ENCODE data around the gene MINDY4.

Gene MINDY4

GRCh38 chr7:30900803-30901362 lies 129.7 kb downstream of the MINDY4 start:
- Histone ChIP-seq H2BK12ac (ENCODE audit: low read length) (no peak overlapping the region), H3K27ac (replicated peaks; ENCODE audit: low read length) (no peak overlapping the region), H3K79me1 (ENCODE audit: low read depth, low read length) (no peaks in the 10 kb centered on the region), H3K14ac (ENCODE audit: low read length) (no peak overlapping the region), H3K4ac (ENCODE audit: low read length) (no peak overlapping the region), H2AK5ac (ENCODE audit: low read depth, low read length) (peak overlapping the region; percentile 21), H4K8ac (ENCODE audit: low read depth, low read length) (no peak overlapping the region), H3K9me3 (replicated peaks in 1 of 2; ENCODE audit: control insufficient read depth in 2 of 2, insufficient read depth in 1 of 2, low read depth in 1 of 2, low read length in 2 of 2) (no peaks in the 10 kb centered on the region), H3K4me3 (ENCODE audit: low read length in 2 of 2) (no peak overlapping the region), H2AFZ (ENCODE audit: low read length) (no peak overlapping the region), H3K4me1 (ENCODE audit: control insufficient read depth in 2 of 2, insufficient read depth in 1 of 2, low read depth in 1 of 2, low read length in 2 of 2) (peaks cover 0 to 4% of the 10 kb centered on the region in 2 donors), H3K9ac (ENCODE audit: low read depth, low read length, poor library complexity) (no peak overlapping the region), H3K36me3 (replicated peaks in 1 of 2; ENCODE audit: control insufficient read depth in 2 of 2, insufficient read depth in 2 of 2, low read length in 2 of 2) (no peaks in the 10 kb centered on the region), H3K27me3 (ENCODE audit: control insufficient read depth in 3 of 3, insufficient read depth in 3 of 3, low read depth in 1 of 3, low read length in 3 of 3) (peaks cover 0 to 5% (median 0%) of the 10 kb centered on the region in 3 experiments), H2BK5ac (ENCODE audit: low read length) (no peak overlapping the region), H3K18ac (ENCODE audit: low read length) (peak overlapping the region; percentile 23), H3K4me2 (ENCODE audit: insufficient read depth, low read length, poor library complexity, severe bottlenecking) (no peak overlapping the region), H3K23ac (ENCODE audit: low read depth, low read length, poor library complexity) (no peak overlapping the region), H2BK15ac (ENCODE audit: low read length) (no peak overlapping the region), H4K91ac (ENCODE audit: low read depth, low read length, poor library complexity) (no peak overlapping the region), H2BK120ac (ENCODE audit: low read depth, low read length) (no peak overlapping the region)
- WGBS, 2 donors (ENCODE audit: extremely low coverage in 2 of 2, insufficient read length in 2 of 2, insufficient replicate concordance in 1 of 2), result no CpG with 5 or more reads among the region's 11 CpGs
- DNase-seq (ENCODE audit: low spot score), result no peak

- Histone ChIP-seq H3K9ac (ENCODE audit: low read depth, low read length, poor library complexity) (no peak overlapping the region), H3K4ac (ENCODE audit: low read length) (no peak overlapping the region), H2BK5ac (ENCODE audit: low read length) (no peak overlapping the region), H3K18ac (ENCODE audit: low read length) (no peak overlapping the region), H4K91ac (ENCODE audit: low read depth, low read length, poor library complexity) (no peak overlapping the region), H2AK5ac (ENCODE audit: low read depth, low read length) (no peak overlapping the region), H3K4me3 (ENCODE audit: low read length in 2 of 2) (no peak overlapping the region), H3K9me3 (replicated peaks in 1 of 2; ENCODE audit: control insufficient read depth in 2 of 2, insufficient read depth in 1 of 2, low read depth in 1 of 2, low read length in 2 of 2) (no peaks in the 10 kb centered on the region), H2BK120ac (ENCODE audit: low read depth, low read length) (no peak overlapping the region), H3K27ac (replicated peaks; ENCODE audit: low read length) (no peak overlapping the region), H4K8ac (ENCODE audit: low read depth, low read length) (no peak overlapping the region), H3K14ac (ENCODE audit: low read length) (no peak overlapping the region), H3K27me3 (ENCODE audit: control insufficient read depth in 3 of 3, insufficient read depth in 3 of 3, low read depth in 1 of 3, low read length in 3 of 3) (peaks cover 0 to 10% (median 0%) of the 10 kb centered on the region in 3 experiments), H2BK12ac (ENCODE audit: low read length) (no peak overlapping the region), H3K79me1 (ENCODE audit: low read depth, low read length) (no peaks in the 10 kb centered on the region), H2AFZ (ENCODE audit: low read length) (no peak overlapping the region), H3K4me1 (ENCODE audit: control insufficient read depth in 2 of 2, insufficient read depth in 1 of 2, low read depth in 1 of 2, low read length in 2 of 2) (peaks cover 0 to 2% of the 10 kb centered on the region in 2 donors), H2BK15ac (ENCODE audit: low read length) (no peak overlapping the region), H3K23ac (ENCODE audit: low read depth, low read length, poor library complexity) (no peak overlapping the region), H3K36me3 (replicated peaks in 1 of 2; ENCODE audit: control insufficient read depth in 2 of 2, insufficient read depth in 2 of 2, low read length in 2 of 2) (no peaks in the 10 kb centered on the region), H3K4me2 (ENCODE audit: insufficient read depth, low read length, poor library complexity, severe bottlenecking) (no peak overlapping the region)
- WGBS, 2 donors (ENCODE audit: extremely low coverage in 2 of 2, insufficient read length in 2 of 2, insufficient replicate concordance in 1 of 2), result no CpG with 5 or more reads among the region's 2 CpGs
- DNase-seq (ENCODE audit: low spot score), result no peak
Observed at GRCh38 chr7:30901856-30902255, 130.6 kb downstream of the MINDY4 start.

GRCh38 chr7:30902466-30902865 lies 131.2 kb downstream of the MINDY4 start:
- no peak overlapping the region for H3K23ac ChIP-seq (ENCODE audit: low read depth, low read length, poor library complexity)
- no peak overlapping the region for H3K14ac ChIP-seq (ENCODE audit: low read length)
- peak overlapping the region; percentile 33 for H2BK12ac ChIP-seq (ENCODE audit: low read length)
- no peak for DNase-seq (ENCODE audit: low spot score)
- H2AFZ ChIP-seq (ENCODE audit: low read length), result no peak overlapping the region
- WGBS, 2 donors (ENCODE audit: extremely low coverage in 2 of 2, insufficient read length in 2 of 2, insufficient replicate concordance in 1 of 2), result no CpG with 5 or more reads among the region's 11 CpGs
- H3K9ac ChIP-seq (ENCODE audit: low read depth, low read length, poor library complexity), result no peak overlapping the region
- H3K36me3 ChIP-seq (replicated peaks in 1 of 2; ENCODE audit: control insufficient read depth in 2 of 2, insufficient read depth in 2 of 2, low read length in 2 of 2), result no peaks in the 10 kb centered on the region
- no peak overlapping the region for H4K91ac ChIP-seq (ENCODE audit: low read depth, low read length, poor library complexity)
- H3K27ac ChIP-seq (replicated peaks; ENCODE audit: low read length), result no peak overlapping the region
- H3K4me3 ChIP-seq (ENCODE audit: low read length in 2 of 2), result no peak overlapping the region
- H2AK5ac ChIP-seq (ENCODE audit: low read depth, low read length), result peak overlapping the region; percentile 4
- no peak overlapping the region for H2BK5ac ChIP-seq (ENCODE audit: low read length)
- H3K18ac ChIP-seq (ENCODE audit: low read length), result peak overlapping the region; percentile 6
- H3K79me1 ChIP-seq (ENCODE audit: low read depth, low read length), result no peaks in the 10 kb centered on the region
- no peak overlapping the region for H2BK15ac ChIP-seq (ENCODE audit: low read length)
- no peaks in the 10 kb centered on the region for H3K9me3 ChIP-seq (replicated peaks in 1 of 2; ENCODE audit: control insufficient read depth in 2 of 2, insufficient read depth in 1 of 2, low read depth in 1 of 2, low read length in 2 of 2)
- H3K27me3 ChIP-seq (ENCODE audit: control insufficient read depth in 3 of 3, insufficient read depth in 3 of 3, low read depth in 1 of 3, low read length in 3 of 3), result peaks cover 0 to 10% (median 0%) of the 10 kb centered on the region in 3 experiments
- H3K4ac ChIP-seq (ENCODE audit: low read length), result no peak overlapping the region
- no peak overlapping the region for H4K8ac ChIP-seq (ENCODE audit: low read depth, low read length)
- H2BK120ac ChIP-seq (ENCODE audit: low read depth, low read length), result no peak overlapping the region
- H3K4me1 ChIP-seq (ENCODE audit: control insufficient read depth in 2 of 2, insufficient read depth in 1 of 2, low read depth in 1 of 2, low read length in 2 of 2), result peaks cover 0 to 2% of the 10 kb centered on the region in 2 donors
- H3K4me2 ChIP-seq (ENCODE audit: insufficient read depth, low read length, poor library complexity, severe bottlenecking), result no peak overlapping the region

GRCh38 chr7:30903146-30903545 lies 131.9 kb downstream of the MINDY4 start:
- Histone ChIP-seq H3K79me1 (ENCODE audit: low read depth, low read length) (no peaks in the 10 kb centered on the region), H3K23ac (ENCODE audit: low read depth, low read length, poor library complexity) (no peak overlapping the region), H4K91ac (ENCODE audit: low read depth, low read length, poor library complexity) (no peak overlapping the region), H3K4me2 (ENCODE audit: insufficient read depth, low read length, poor library complexity, severe bottlenecking) (no peak overlapping the region), H3K27me3 (ENCODE audit: control insufficient read depth in 3 of 3, insufficient read depth in 3 of 3, low read depth in 1 of 3, low read length in 3 of 3) (peaks cover 0 to 10% (median 0%) of the 10 kb centered on the region in 3 experiments), H3K4me3 (ENCODE audit: low read length in 2 of 2) (no peak overlapping the region), H3K27ac (replicated peaks; ENCODE audit: low read length) (no peak overlapping the region), H3K14ac (ENCODE audit: low read length) (no peak overlapping the region), H2AK5ac (ENCODE audit: low read depth, low read length) (no peak overlapping the region), H3K9ac (ENCODE audit: low read depth, low read length, poor library complexity) (no peak overlapping the region), H4K8ac (ENCODE audit: low read depth, low read length) (no peak overlapping the region), H3K18ac (ENCODE audit: low read length) (no peak overlapping the region), H2BK120ac (ENCODE audit: low read depth, low read length) (no peak overlapping the region), H2BK12ac (ENCODE audit: low read length) (no peak overlapping the region), H3K9me3 (replicated peaks in 1 of 2; ENCODE audit: control insufficient read depth in 2 of 2, insufficient read depth in 1 of 2, low read depth in 1 of 2, low read length in 2 of 2) (no peaks in the 10 kb centered on the region), H3K4ac (ENCODE audit: low read length) (no peak overlapping the region), H3K36me3 (replicated peaks in 1 of 2; ENCODE audit: control insufficient read depth in 2 of 2, insufficient read depth in 2 of 2, low read length in 2 of 2) (no peaks in the 10 kb centered on the region), H2AFZ (ENCODE audit: low read length) (no peak overlapping the region), H2BK15ac (ENCODE audit: low read length) (peak overlapping the region; percentile 0), H3K4me1 (ENCODE audit: control insufficient read depth in 2 of 2, insufficient read depth in 1 of 2, low read depth in 1 of 2, low read length in 2 of 2) (peaks cover 0 to 2% of the 10 kb centered on the region in 2 donors), H2BK5ac (ENCODE audit: low read length) (no peak overlapping the region)
- WGBS, 2 donors (ENCODE audit: extremely low coverage in 2 of 2, insufficient read length in 2 of 2, insufficient replicate concordance in 1 of 2), result no CpG with 5 or more reads among the region's 8 CpGs
- no peak for DNase-seq (ENCODE audit: low spot score)
